NCI-H146 treated with DMSO at 0.1 percent for 48 hours (cell line): ENCODE measurements around the gene OR6Q1.

Experiments used
- DNase-seq: peaks from one replicate; lab custom pipeline; 2025; ENCODE audit not compliant: unreplicated experiment; lab: John Stamatoyannopoulos, UW

Gene OR6Q1

GRCh38 chr11:58057481-58057880 lies 26.7 kb downstream of the OR6Q1 start:
- DNase-seq, result no peak

- no peak for DNase-seq
Observed at GRCh38 chr11:58058276-58059006, 27.7 kb downstream of the OR6Q1 start.

GRCh38 chr11:58059007-58059350 lies 28.2 kb downstream of the OR6Q1 start:
- DNase-seq, result no peak

- DNase-seq, result no peak
Observed at GRCh38 chr11:58060535-58060934, 29.8 kb downstream of the OR6Q1 start.

GRCh38 chr11:58060939-58061672 lies 30.4 kb downstream of the OR6Q1 start:
- DNase-seq, result no peak

DNA sequence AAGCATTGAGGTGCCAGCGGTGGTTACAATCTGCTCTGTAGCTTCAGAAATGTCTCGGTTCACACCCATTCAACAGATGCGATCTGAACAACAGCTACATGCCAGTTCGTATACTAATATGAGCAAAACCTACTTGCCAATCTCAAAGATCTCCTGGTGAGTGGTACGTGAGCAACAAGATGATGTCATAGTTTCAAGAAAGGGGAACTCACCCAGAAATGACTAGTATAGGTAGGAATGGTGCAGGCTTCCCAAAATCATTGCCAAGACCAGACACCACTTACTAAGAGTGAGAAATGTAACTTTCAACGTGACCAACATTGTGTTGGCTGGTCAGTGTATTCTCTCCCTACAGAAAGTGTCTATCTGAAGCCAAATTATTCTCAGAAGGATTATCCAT lies 31.1 kb downstream of the OR6Q1 start:
- DNase-seq, result no peak

DNA sequence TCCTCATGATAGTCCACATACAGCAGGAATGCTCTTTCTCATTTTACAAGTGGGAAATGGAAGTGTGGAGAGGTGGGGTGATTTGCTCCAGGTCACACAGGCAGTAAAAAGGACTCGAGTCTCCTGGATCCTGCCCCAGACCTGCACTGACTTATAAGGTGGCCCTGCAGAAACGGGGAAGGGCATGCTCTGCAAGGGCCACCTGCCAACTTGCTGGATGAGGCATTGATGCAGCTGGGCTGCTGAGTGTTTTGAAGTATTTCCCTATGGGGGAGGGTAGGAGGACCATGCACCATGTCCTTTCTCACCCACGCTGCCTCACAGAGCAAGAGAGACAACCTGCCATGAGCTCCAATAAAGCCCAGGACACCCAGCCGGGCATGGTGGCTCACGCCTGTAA lies 36.9 kb downstream of the OR6Q1 start:
- DNase-seq, result no peak

GRCh38 chr11:58068655-58069054 lies 37.9 kb downstream of the OR6Q1 start:
- no peak for DNase-seq

DNA sequence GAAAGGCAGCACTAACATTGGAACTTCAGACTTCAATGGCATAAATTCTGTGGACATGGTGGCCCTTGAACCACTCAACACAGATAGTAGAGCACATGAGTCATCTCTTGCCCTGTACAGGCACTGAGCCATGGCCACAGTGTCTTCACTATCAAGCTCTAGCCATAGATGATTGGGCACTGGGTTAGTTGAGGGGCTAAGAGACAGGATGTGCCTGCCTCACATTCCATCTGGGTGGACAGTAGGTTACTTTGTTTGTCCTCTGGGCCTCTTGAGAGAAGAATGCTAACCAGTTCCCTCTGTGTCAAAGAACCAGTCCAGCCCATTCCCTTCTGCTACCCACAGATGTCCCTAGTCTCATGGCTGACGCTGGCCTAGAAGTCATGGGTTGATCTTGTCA lies 39.8 kb downstream of the OR6Q1 start:
- DNase-seq, result no peak

GRCh38 chr11:58075781-58076180 lies 45.0 kb downstream of the OR6Q1 start:
- DNase-seq, result no peak
